Kidney (tissue), 13 donors: ENCODE results near the gene LOC101059915.

Experiments used
- DNase-seq, 5 donors: peaks; one replicate each; pipeline ENCODE4 v3.0.0-alpha.2; 2013 to 2020
- FAIRE-seq: peaks from 2 replicates; lab custom pipeline; 2012; peaks lifted over from hg19 to GRCh38; lab: Jason Lieb, UNC
- H3K27ac ChIP-seq, 2 donors: one replicate each; pipeline ENCODE4 v1.7.0; 2013; ENCODE audit warnings: low read depth in 2 of 2, low read length in 2 of 2, inconsistent platforms in 1 of 2
- H3K27me3 ChIP-seq: one replicate; pipeline ENCODE4 v1.7.1; 2013; ENCODE audit warnings: low read length, inconsistent platforms; ENCODE audit not compliant: control insufficient read depth, insufficient read depth
- H3K36me3 ChIP-seq, 3 donors: one replicate each; pipeline versions ENCODE4 v1.7.0 to v1.7.1; 2013; ENCODE audit warnings: low read length in 3 of 3, control low read depth in 1 of 3, inconsistent platforms in 1 of 3; ENCODE audit not compliant: insufficient read depth in 3 of 3, control insufficient read depth in 2 of 3
- H3K4me1 ChIP-seq, 3 donors: one replicate each; pipeline versions ENCODE4 v1.7.0 to v1.7.1; 2013; ENCODE audit warnings: low read length in 3 of 3, inconsistent platforms in 1 of 3, low read depth in 1 of 3; ENCODE audit not compliant: control insufficient read depth in 2 of 3, insufficient read depth in 2 of 3
- H3K4me3 ChIP-seq, 3 donors: one replicate each; pipeline versions ENCODE4 v1.7.0 to v1.8.1; 2013; ENCODE audit warnings: low read length in 3 of 3, control low read depth in 1 of 3, inconsistent platforms in 1 of 3
- H3K9ac ChIP-seq, 3 donors: one replicate each; pipeline versions ENCODE4 v1.7.0 to v1.7.1; 2013; ENCODE audit warnings: low read length in 3 of 3, control low read depth in 1 of 3, inconsistent platforms in 1 of 3
- H3K9me3 ChIP-seq, 3 donors: one replicate each; pipeline versions ENCODE4 v1.7.0 to v1.7.1; 2013; ENCODE audit warnings: low read length in 3 of 3, control low read depth in 1 of 3, inconsistent platforms in 1 of 3; ENCODE audit not compliant: control insufficient read depth in 2 of 3, insufficient read depth in 1 of 3
- CTCF ChIP-seq: IDR thresholded peaks from 3 replicates; pipeline ENCODE4 v1.5.1; 2012; ENCODE audit warnings: mild to moderate bottlenecking, moderate library complexity, borderline replicate concordance; ENCODE audit not compliant: insufficient read depth; ENCODE audit errors: extremely low read depth
- intact Hi-C: fragments of 100-400 bp; cut with DNase I; formaldehyde crosslinking; loops from one replicate; pipeline ENCODE4 v1.11.1; 2022
- donor health status: control.
- donor health status: control.
- donor health status: control.
- donor health status: control.
- donor health status: control.
- donor health status: DM: yes; HTN: yes; CAD: no.
- donor health status: Normal renal cell carcinoma (clear cell type).

Gene LOC101059915

GRCh38 chrX:71618787-71619186 is 48.6 kb upstream of the LOC101059915 start:
- DNase-seq: no peak
- Histone ChIP-seq H3K4me1 (peaks cover 0 to 9% (median 8%) of the 10 kb centered on the region in 3 donors), H3K27me3 (no peaks in the 10 kb centered on the region), H3K4me3 (no peak overlapping the region), H3K36me3 (no peaks in the 10 kb centered on the region), H3K9me3 (no peaks in the 10 kb centered on the region), H3K9ac (no peak overlapping the region), H3K27ac (no peak overlapping the region)
- no peak for FAIRE-seq
- TF ChIP-seq CTCF: no peak
- intact Hi-C loops: no loop called here

- Histone ChIP-seq H3K4me3 (no peak overlapping the region), H3K27me3 (no peaks in the 10 kb centered on the region), H3K27ac (no peak overlapping the region), H3K9ac (no peak overlapping the region), H3K36me3 (no peaks in the 10 kb centered on the region), H3K9me3 (no peaks in the 10 kb centered on the region), H3K4me1 (peaks cover 0 to 10% (median 8%) of the 10 kb centered on the region in 3 donors)
- FAIRE-seq: no peak
- intact Hi-C loops: no loop called here
- DNase-seq: no peak
- no peak for TF ChIP-seq CTCF
Observed at GRCh38 chrX:71619193-71619592, 48.2 kb upstream of the LOC101059915 start.

GRCh38 chrX:71619986-71620385 is 47.4 kb upstream of the LOC101059915 start:
- Histone ChIP-seq H3K27me3 (no peaks in the 10 kb centered on the region), H3K4me3 (no peak overlapping the region), H3K9me3 (no peaks in the 10 kb centered on the region), H3K4me1 (peaks cover 0 to 10% (median 8%) of the 10 kb centered on the region in 3 donors), H3K9ac (no peak overlapping the region), H3K27ac (no peak overlapping the region), H3K36me3 (no peaks in the 10 kb centered on the region)
- DNase-seq (no peak), FAIRE-seq (no peak)
- no peak for TF ChIP-seq CTCF
- intact Hi-C loops: no loop called here

- FAIRE-seq: no peak
Observed at GRCh38 chrX:71621603-71622002, 45.7 kb upstream of the LOC101059915 start.

More at GRCh38 chrX:71621603-71622002, 45.7 kb upstream of the LOC101059915 start:
- H3K27me3 ChIP-seq: no peaks in the 10 kb centered on the region
- TF ChIP-seq CTCF: no peak
- intact Hi-C loops: no loop called here
- no peak for DNase-seq
- H3K9ac ChIP-seq: no peak overlapping the region
- no peaks in the 10 kb centered on the region for H3K9me3 ChIP-seq
- peaks cover 0 to 10% (median 8%) of the 10 kb centered on the region in 3 donors for H3K4me1 ChIP-seq
- no peaks in the 10 kb centered on the region for H3K36me3 ChIP-seq
- H3K27ac ChIP-seq: no peak overlapping the region
- H3K4me3 ChIP-seq: no peak overlapping the region
